ENCODE measurements around the gene RAB11FIP3.
A peak's percentile ranks its signal among the peaks of the same experiment; 100 is the strongest.
"Not testable (repeated sequence)": the region's sequence is repeated elsewhere in the genome, so short reads cannot be mapped to it uniquely, and the experiment has no call there.

RAB11FIP3 gene

GRCh38 chr16:459761-460160, 34.3 kb downstream of the RAB11FIP3 start:
- Histone ChIP-seq H3K36me3 (peaks cover 9% of the 10 kb centered on the region), H3K9me3 (ENCODE audit: severe bottlenecking) (no peaks in the 10 kb centered on the region), H3K27ac (no peak overlapping the region), H3K27me3 (ENCODE audit: insufficient read depth, low read depth, severe bottlenecking) (no peaks in the 10 kb centered on the region), H3K4me3 (ENCODE audit: low read depth, low read length) (no peak overlapping the region)
- no peak for DNase-seq
- no peak for TF ChIP-seq CTCF (IDR thresholded peaks at IDR 0.05; ENCODE audit: low read depth, low read length)

- Histone ChIP-seq H3K27ac (no peak overlapping the region), H3K27me3 (ENCODE audit: insufficient read depth, low read depth, severe bottlenecking) (no peaks in the 10 kb centered on the region), H3K4me3 (ENCODE audit: low read depth, low read length) (no peak overlapping the region), H3K9me3 (ENCODE audit: severe bottlenecking) (no peaks in the 10 kb centered on the region), H3K36me3 (peaks cover 9% of the 10 kb centered on the region)
- TF ChIP-seq CTCF (IDR thresholded peaks at IDR 0.05; ENCODE audit: low read depth, low read length) = no peak
- no peak for DNase-seq
These were observed 35.3 kb downstream of the RAB11FIP3 start for GRCh38 chr16:460787-461186.

GRCh38 chr16:463071-463470, 37.6 kb downstream of the RAB11FIP3 start:
- no peak for TF ChIP-seq CTCF (IDR thresholded peaks at IDR 0.05; ENCODE audit: low read depth, low read length)
- H3K4me3 ChIP-seq (ENCODE audit: low read depth, low read length) = no peak overlapping the region
- no peak overlapping the region for H3K27ac ChIP-seq
- peaks cover 9% of the 10 kb centered on the region for H3K36me3 ChIP-seq
- H3K27me3 ChIP-seq (ENCODE audit: insufficient read depth, low read depth, severe bottlenecking) = no peaks in the 10 kb centered on the region
- H3K9me3 ChIP-seq (ENCODE audit: severe bottlenecking) = no peaks in the 10 kb centered on the region
- DNase-seq = no peak

- DNase-seq = peak; percentile 58
- Histone ChIP-seq H3K9me3 (ENCODE audit: severe bottlenecking) (no peaks in the 10 kb centered on the region), H3K27me3 (ENCODE audit: insufficient read depth, low read depth, severe bottlenecking) (no peaks in the 10 kb centered on the region), H3K4me3 (ENCODE audit: low read depth, low read length) (no peak overlapping the region), H3K36me3 (peaks cover 13% of the 10 kb centered on the region), H3K27ac (no peak overlapping the region)
- TF ChIP-seq CTCF (IDR thresholded peaks at IDR 0.05; ENCODE audit: low read depth, low read length) = no peak
These were observed 41.2 kb downstream of the RAB11FIP3 start for GRCh38 chr16:466651-467050.

- H3K4me3 ChIP-seq (ENCODE audit: low read depth, low read length); H3K9me3 ChIP-seq (ENCODE audit: severe bottlenecking); DNase-seq; H3K27me3 ChIP-seq (ENCODE audit: insufficient read depth, low read depth, severe bottlenecking); H3K27ac ChIP-seq: not testable (repeated sequence)
- peaks cover 18% of the 10 kb centered on the region for H3K36me3 ChIP-seq
These were observed 41.9 kb downstream of the RAB11FIP3 start for GRCh38 chr16:467249-467871.

- DNase-seq = no peak
- H3K27ac ChIP-seq = no peak overlapping the region
- no peaks in the 10 kb centered on the region for H3K27me3 ChIP-seq (ENCODE audit: insufficient read depth, low read depth, severe bottlenecking)
- H3K36me3 ChIP-seq = peaks cover 23% of the 10 kb centered on the region
- H3K4me3 ChIP-seq (ENCODE audit: low read depth, low read length) = no peak overlapping the region
- no peaks in the 10 kb centered on the region for H3K9me3 ChIP-seq (ENCODE audit: severe bottlenecking)
- no peak for TF ChIP-seq CTCF (IDR thresholded peaks at IDR 0.05; ENCODE audit: low read depth, low read length)
These were observed 42.8 kb downstream of the RAB11FIP3 start for GRCh38 chr16:468068-468821.

GRCh38 chr16:469459-469858, 44.0 kb downstream of the RAB11FIP3 start:
- not testable (repeated sequence) for DNase-seq; H3K27ac ChIP-seq; H3K27me3 ChIP-seq (ENCODE audit: insufficient read depth, low read depth, severe bottlenecking); H3K4me3 ChIP-seq (ENCODE audit: low read depth, low read length); H3K9me3 ChIP-seq (ENCODE audit: severe bottlenecking)
- H3K36me3 ChIP-seq = peaks cover 17% of the 10 kb centered on the region
